GM10266 (cell line): ENCODE measurements around the gene HOXC11.

ENCODE experiments used
- DNase-seq: peaks from one replicate; pipeline ENCODE4 v3.0.0; 2012; ENCODE audit errors: extremely low spot score
- TF ChIP-seq, protein P1 (sequence below): IDR thresholded peaks from 2 replicates; pipeline ENCODE4 v1.5.1; 2012; ENCODE audit warnings: mild to moderate bottlenecking, low read depth; ENCODE audit not compliant: control insufficient read depth, insufficient read depth; ENCODE audit errors: missing control alignments

Gene HOXC11

GRCh38 chr12:53973236-53974042 lies 513 bp downstream of the HOXC11 start:
- TF ChIP-seq, protein P1, sequence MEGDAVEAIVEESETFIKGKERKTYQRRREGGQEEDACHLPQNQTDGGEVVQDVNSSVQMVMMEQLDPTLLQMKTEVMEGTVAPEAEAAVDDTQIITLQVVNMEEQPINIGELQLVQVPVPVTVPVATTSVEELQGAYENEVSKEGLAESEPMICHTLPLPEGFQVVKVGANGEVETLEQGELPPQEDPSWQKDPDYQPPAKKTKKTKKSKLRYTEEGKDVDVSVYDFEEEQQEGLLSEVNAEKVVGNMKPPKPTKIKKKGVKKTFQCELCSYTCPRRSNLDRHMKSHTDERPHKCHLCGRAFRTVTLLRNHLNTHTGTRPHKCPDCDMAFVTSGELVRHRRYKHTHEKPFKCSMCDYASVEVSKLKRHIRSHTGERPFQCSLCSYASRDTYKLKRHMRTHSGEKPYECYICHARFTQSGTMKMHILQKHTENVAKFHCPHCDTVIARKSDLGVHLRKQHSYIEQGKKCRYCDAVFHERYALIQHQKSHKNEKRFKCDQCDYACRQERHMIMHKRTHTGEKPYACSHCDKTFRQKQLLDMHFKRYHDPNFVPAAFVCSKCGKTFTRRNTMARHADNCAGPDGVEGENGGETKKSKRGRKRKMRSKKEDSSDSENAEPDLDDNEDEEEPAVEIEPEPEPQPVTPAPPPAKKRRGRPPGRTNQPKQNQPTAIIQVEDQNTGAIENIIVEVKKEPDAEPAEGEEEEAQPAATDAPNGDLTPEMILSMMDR = no peak
- no peak for DNase-seq

DNA sequence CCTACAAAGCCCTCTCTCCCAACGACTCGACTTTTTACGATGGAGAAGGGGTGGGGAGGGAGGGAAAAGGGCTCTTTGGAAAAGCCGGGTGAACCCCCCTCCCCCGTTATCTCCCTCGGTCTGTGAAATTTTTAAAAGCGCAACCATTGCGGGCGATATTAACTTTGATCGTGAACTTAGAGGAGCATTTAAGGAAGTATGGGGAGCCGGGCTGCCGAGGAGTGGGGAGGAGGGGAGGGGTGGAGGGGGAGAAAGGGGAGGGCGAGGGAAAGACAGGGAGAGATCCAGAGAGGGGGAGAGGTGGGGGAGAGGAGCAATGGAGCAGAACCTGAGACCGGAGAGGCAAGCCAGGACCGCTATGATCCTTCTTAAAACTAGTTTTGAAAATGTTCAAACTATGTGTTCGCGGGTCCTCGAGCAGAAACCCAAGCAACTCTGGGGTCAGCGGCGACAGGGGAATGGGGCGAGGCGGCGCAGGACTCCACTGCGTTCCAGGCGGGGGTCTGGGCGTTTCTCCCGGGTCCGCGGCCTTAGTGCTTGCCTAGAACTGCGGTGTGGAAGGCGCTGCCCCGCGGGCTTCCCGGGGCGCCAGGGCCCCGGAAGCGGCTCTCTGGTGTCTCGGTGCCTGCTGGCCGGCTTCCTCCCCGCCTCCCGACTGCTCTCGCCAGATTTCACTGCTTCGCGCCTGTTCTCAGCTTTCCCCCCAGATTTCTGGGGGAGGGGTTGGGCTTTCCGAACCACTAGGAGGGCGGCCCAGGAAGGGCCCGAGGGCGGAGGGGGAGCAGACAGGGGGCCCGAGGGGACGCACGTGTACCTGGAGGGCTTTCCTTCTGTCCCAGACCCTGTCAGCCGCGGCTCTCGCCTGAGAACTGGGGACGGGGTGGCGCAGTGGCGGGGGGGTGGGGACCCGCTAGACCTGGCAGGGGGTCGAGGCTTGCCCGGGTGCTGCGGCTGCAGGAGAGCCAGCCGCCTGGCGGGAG lies 1.4 kb downstream of the HOXC11 start, which contains the start of gene HOTAIR:
Gene HOTAIR, minus strand, starts transcription at position 871 of the 980 bp plus-strand sequence.
- DNase-seq = peak; percentile 58
- TF ChIP-seq, protein P1 = no peak

- DNase-seq = no peak
Measured at GRCh38 chr12:53975064-53975471, 2.1 kb downstream of the HOXC11 start.

GRCh38 chr12:53975479-53976152 lies 2.7 kb downstream of the HOXC11 start:
- TF ChIP-seq, protein P1 = no peak
- DNase-seq = no peak

More at GRCh38 chr12:53975064-53975471, 2.1 kb downstream of the HOXC11 start:
- TF ChIP-seq, protein P1 = no peak

DNA sequence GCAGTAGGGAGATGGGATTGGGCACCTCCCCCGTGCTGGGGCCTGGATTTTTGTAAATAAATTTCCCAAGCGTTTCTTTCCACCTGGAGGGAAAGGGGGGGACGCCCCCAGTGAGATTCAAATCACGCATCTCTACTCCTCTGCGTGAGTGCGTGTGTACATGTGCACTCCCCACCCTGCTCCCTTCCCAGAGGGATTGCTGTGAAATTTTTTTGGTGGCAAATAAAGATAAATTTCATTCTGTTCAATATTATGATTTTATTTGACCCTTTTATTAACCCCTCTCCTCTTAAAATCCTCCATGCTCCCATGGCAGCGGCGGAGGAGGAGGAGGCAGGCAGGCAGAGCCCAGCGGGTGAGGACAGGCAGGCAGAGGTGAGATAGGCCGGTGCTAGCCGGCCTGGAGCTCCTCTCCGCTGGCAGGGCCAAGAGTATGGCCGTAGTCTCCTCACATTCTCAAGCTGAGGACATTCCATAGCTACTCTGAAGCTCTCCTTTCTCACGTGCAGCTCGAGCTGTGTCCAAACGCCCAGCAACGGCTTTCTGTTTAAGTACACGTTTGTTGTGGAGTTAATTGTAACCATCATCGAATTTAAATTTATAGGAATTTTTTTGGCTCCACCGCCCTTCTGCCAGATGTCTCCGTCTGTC lies 3.4 kb downstream of the HOXC11 start:
- TF ChIP-seq, protein P1 = no peak
- DNase-seq = no peak

GRCh38 chr12:53976823-53977595 lies 4.1 kb downstream of the HOXC11 start:
- DNase-seq = no peak
- TF ChIP-seq, protein P1 = no peak
